GM19099 (cell line): Measurements from ENCODE around the gene LACRT.

Experiments
- POLR2A ChIP-seq: IDR thresholded peaks from 3 replicates; pipeline ENCODE4 v1.6.1; 2011; ENCODE audit warnings: low read depth; ENCODE audit not compliant: insufficient read length; ENCODE audit errors: extremely low read depth

Gene LACRT

GRCh38 chr12:54634795-54635194 is at the start of gene LACRT:
LACRT (minus strand) TSS chr12:54634895; CDS start chr12:54634841, 54 bp downstream.
- TF ChIP-seq POLR2A = no peak

GRCh38 chr12:54683398-54683797 is 48.7 kb upstream of the LACRT start:
- no peak for TF ChIP-seq POLR2A

- TF ChIP-seq POLR2A = no peak
These were observed 48.0 kb upstream of the LACRT start for GRCh38 chr12:54682674-54683073.

- no peak for TF ChIP-seq POLR2A
These were observed 45.7 kb upstream of the LACRT start for GRCh38 chr12:54680374-54680773.

GRCh38 chr12:54678131-54678530 is 43.4 kb upstream of the LACRT start:
- TF ChIP-seq POLR2A = no peak

- no peak for TF ChIP-seq POLR2A
These were observed 33.2 kb upstream of the LACRT start for GRCh38 chr12:54667945-54668344.

- no peak for TF ChIP-seq POLR2A
These were observed 31.3 kb upstream of the LACRT start for GRCh38 chr12:54666008-54666407.

- no peak for TF ChIP-seq POLR2A
These were observed 28.9 kb upstream of the LACRT start for GRCh38 chr12:54663603-54664002.

GRCh38 chr12:54662026-54662425 is 27.3 kb upstream of the LACRT start:
- TF ChIP-seq POLR2A = no peak

- no peak for TF ChIP-seq POLR2A
These were observed 26.4 kb upstream of the LACRT start for GRCh38 chr12:54661048-54661447.

GRCh38 chr12:54660320-54660962 is 25.7 kb upstream of the LACRT start:
- TF ChIP-seq POLR2A = no peak

GRCh38 chr12:54658306-54659264 is 23.9 kb upstream of the LACRT start:
- no peak for TF ChIP-seq POLR2A

GRCh38 chr12:54657105-54657607 is 22.5 kb upstream of the LACRT start:
- no peak for TF ChIP-seq POLR2A

- TF ChIP-seq POLR2A = no peak
These were observed 20.2 kb upstream of the LACRT start for GRCh38 chr12:54654926-54655325.

- no peak for TF ChIP-seq POLR2A
These were observed 18.3 kb upstream of the LACRT start for GRCh38 chr12:54653025-54653424.

- TF ChIP-seq POLR2A = no peak
These were observed 16.2 kb upstream of the LACRT start for GRCh38 chr12:54650889-54651288.

GRCh38 chr12:54650409-54650808 is 15.7 kb upstream of the LACRT start:
- TF ChIP-seq POLR2A = no peak

GRCh38 chr12:54649825-54650224 is 15.1 kb upstream of the LACRT start:
- no peak for TF ChIP-seq POLR2A
